H9 (cell line): ENCODE results near the gene XKRX. TPM values are rescaled to one million over a fixed set of nuclear protein-coding genes. Genes with fewer than 3 reads are reported as not detected.

Source experiments
- DNase-seq: peaks from one replicate; pipeline ENCODE4 v3.0.0-alpha.2; 2017
- H2AFZ ChIP-seq: one replicate; pipeline ENCODE4 v1.6.1; 2013; ENCODE audit warnings: mild to moderate bottlenecking, low read length, control low read depth, moderate library complexity
- H2AK5ac ChIP-seq: 2 replicates; pipeline ENCODE4 v1.6.1; 2013; ENCODE audit warnings: low read length, control low read depth, mixed read lengths; ENCODE audit not compliant: insufficient read length
- H2BK120ac ChIP-seq: one replicate; pipeline ENCODE4 v1.6.1; 2013; ENCODE audit warnings: low read depth, mild to moderate bottlenecking, low read length, control low read depth, inconsistent platforms; ENCODE audit not compliant: poor library complexity, severe bottlenecking
- H2BK12ac ChIP-seq: 2 replicates; pipeline ENCODE4 v1.6.1; 2013; ENCODE audit warnings: low read length, control low read depth, mixed read lengths, low read depth; ENCODE audit not compliant: insufficient read length
- H2BK15ac ChIP-seq: 2 replicates; pipeline ENCODE4 v1.6.1; 2013; ENCODE audit warnings: low read depth, low read length, control low read depth
- H2BK20ac ChIP-seq: one replicate; pipeline ENCODE4 v1.6.1; 2013; ENCODE audit warnings: low read depth, mild to moderate bottlenecking, low read length, control low read depth, inconsistent platforms; ENCODE audit not compliant: poor library complexity, severe bottlenecking
- H2BK5ac ChIP-seq: 2 replicates; pipeline ENCODE4 v1.6.1; 2013; ENCODE audit warnings: low read length, control low read depth, mixed read lengths; ENCODE audit not compliant: insufficient read length
- H3K14ac ChIP-seq: 2 replicates; pipeline ENCODE4 v1.6.1; 2013; ENCODE audit warnings: low read length, control low read depth; ENCODE audit not compliant: insufficient read depth
- H3K18ac ChIP-seq: 2 replicates; pipeline ENCODE4 v1.6.1; 2013; ENCODE audit warnings: low read depth, mild to moderate bottlenecking, mixed read lengths, low read length, control low read depth; ENCODE audit not compliant: insufficient read length
- H3K23ac ChIP-seq: 2 replicates; pipeline ENCODE4 v1.6.1; 2013; ENCODE audit warnings: low read length, control low read depth, mixed read lengths, low read depth; ENCODE audit not compliant: insufficient read length
- H3K23me2 ChIP-seq: 2 replicates; pipeline ENCODE4 v1.6.1; 2013; ENCODE audit warnings: low read depth, mild to moderate bottlenecking, mixed read lengths, low read length, control low read depth; ENCODE audit not compliant: insufficient read length, poor library complexity, severe bottlenecking
- H3K27ac ChIP-seq: 2 replicates; pipeline ENCODE4 v1.5.1; 2013; ENCODE audit warnings: low read length, control low read depth, mixed read lengths, low read depth; ENCODE audit not compliant: insufficient read length
- H3K27me3 ChIP-seq: 2 replicates; pipeline ENCODE4 v1.6.1; 2013; ENCODE audit warnings: low read length, control low read depth, inconsistent platforms; ENCODE audit not compliant: insufficient read depth
- H3K4ac ChIP-seq: 2 replicates; pipeline ENCODE4 v1.6.1; 2013; ENCODE audit warnings: low read depth, mild to moderate bottlenecking, control low read depth, inconsistent platforms, low read length, moderate library complexity
- H3K4me1 ChIP-seq: 2 replicates; pipeline ENCODE4 v1.6.1; 2013; ENCODE audit warnings: low read length, control low read depth, inconsistent platforms; ENCODE audit not compliant: insufficient read depth
- H3K4me2 ChIP-seq: 2 replicates; pipeline ENCODE4 v1.6.1; 2013; ENCODE audit warnings: low read length, control low read depth, mixed read lengths; ENCODE audit not compliant: insufficient read length, insufficient read depth
- H3K56ac ChIP-seq: 2 replicates; pipeline ENCODE4 v1.6.1; 2013; ENCODE audit warnings: low read depth, mild to moderate bottlenecking, mixed read lengths, low read length, control low read depth; ENCODE audit not compliant: insufficient read length
- H3K79me1 ChIP-seq: 2 replicates; pipeline ENCODE4 v1.6.1; 2013; ENCODE audit warnings: low read depth, mild to moderate bottlenecking, moderate library complexity, low read length, control low read depth, inconsistent platforms; ENCODE audit not compliant: insufficient read depth, poor library complexity, severe bottlenecking
- H3K79me2 ChIP-seq: 2 replicates; pipeline ENCODE4 v1.6.1; 2013; ENCODE audit warnings: low read length, control low read depth, inconsistent platforms; ENCODE audit not compliant: insufficient read depth
- H3K9ac ChIP-seq: 2 replicates; pipeline ENCODE4 v1.6.1; 2013; ENCODE audit warnings: low read length, control low read depth, mixed read lengths; ENCODE audit not compliant: insufficient read length; ENCODE audit errors: extremely low read depth
- H3K9me3 ChIP-seq: one replicate; pipeline ENCODE4 v1.6.1; 2013; ENCODE audit warnings: low read depth, low read length, inconsistent platforms; ENCODE audit not compliant: control insufficient read depth
- H3T11ph ChIP-seq: one replicate; pipeline ENCODE4 v1.6.1; 2013; ENCODE audit warnings: mild to moderate bottlenecking, low read length, control low read depth, inconsistent platforms
- H4K20me1 ChIP-seq: one replicate; pipeline ENCODE4 v1.6.1; 2013; ENCODE audit not compliant: control insufficient read depth, insufficient read length, insufficient read depth
- H4K5ac ChIP-seq: 2 replicates; pipeline ENCODE4 v1.6.1; 2013; ENCODE audit warnings: low read depth, mild to moderate bottlenecking, mixed read lengths, low read length, control low read depth; ENCODE audit not compliant: insufficient read length
- H4K8ac ChIP-seq: replicated peaks from 2 replicates; pipeline ENCODE4 v1.6.1; 2013; ENCODE audit warnings: low read length, control low read depth, mixed read lengths, low read depth; ENCODE audit not compliant: insufficient read length
- H4K91ac ChIP-seq: 2 replicates; pipeline ENCODE4 v1.6.1; 2013; ENCODE audit warnings: low read depth, mild to moderate bottlenecking, moderate library complexity, mixed read lengths, low read length, control low read depth; ENCODE audit not compliant: insufficient read length
- H3K27ac Mint-ChIP-seq, 3 experiments: 2 replicates in 2 of 3; 3 replicates in 1 of 3; pipeline ENCODE4 v1.8.0; 2020 to 2021; ENCODE audit warnings: mixed read lengths in 3 of 3, mild to moderate bottlenecking in 1 of 3, moderate library complexity in 1 of 3
- H3K27me3 Mint-ChIP-seq: 2 replicates; pipeline ENCODE4 v1.8.0; 2021; ENCODE audit warnings: low read depth, mild to moderate bottlenecking, moderate library complexity, mixed read lengths
- H3K36me3 Mint-ChIP-seq, 3 experiments: 2 replicates in 2 of 3; 3 replicates in 1 of 3; pipeline ENCODE4 v1.8.0; 2020 to 2021; ENCODE audit warnings: low read depth in 3 of 3, mixed read lengths in 3 of 3; ENCODE audit not compliant: insufficient read depth in 1 of 3
- H3K4me1 Mint-ChIP-seq, 2 experiments: 2 replicates each; pipeline ENCODE4 v1.8.0; 2020; ENCODE audit warnings: mixed read lengths in 2 of 2
- H3K4me3 Mint-ChIP-seq, 2 experiments: 2 replicates in 1 of 2; 3 replicates in 1 of 2; pipeline ENCODE4 v1.8.0; 2020 to 2021; ENCODE audit warnings: mild to moderate bottlenecking in 2 of 2, mixed read lengths in 2 of 2, moderate library complexity in 1 of 2
- H3K9me3 Mint-ChIP-seq, 2 experiments: 2 replicates in 1 of 2; 3 replicates in 1 of 2; pipeline ENCODE4 v1.8.0; 2020; ENCODE audit warnings: mild to moderate bottlenecking in 2 of 2, mixed read lengths in 2 of 2, moderate library complexity in 1 of 2
- total RNA-seq: library from RNA; stranded (reverse); gene quantifications from 2 replicates; pipeline ENCODE4 v1.2.1, GENCODE V29; 2021
- TF ChIP-seq, protein P1 (sequence below): fragments of 200-600 bp; sonication (generic); conservative IDR thresholded peaks from 3 replicates; pipeline ENCODE4 v1.8.0; 2021; ENCODE audit warnings: antibody characterized with exemption, mild to moderate bottlenecking

Gene XKRX
- total RNA-seq, 1 experiment from 2014 or later = 0.44 TPM

DNA sequence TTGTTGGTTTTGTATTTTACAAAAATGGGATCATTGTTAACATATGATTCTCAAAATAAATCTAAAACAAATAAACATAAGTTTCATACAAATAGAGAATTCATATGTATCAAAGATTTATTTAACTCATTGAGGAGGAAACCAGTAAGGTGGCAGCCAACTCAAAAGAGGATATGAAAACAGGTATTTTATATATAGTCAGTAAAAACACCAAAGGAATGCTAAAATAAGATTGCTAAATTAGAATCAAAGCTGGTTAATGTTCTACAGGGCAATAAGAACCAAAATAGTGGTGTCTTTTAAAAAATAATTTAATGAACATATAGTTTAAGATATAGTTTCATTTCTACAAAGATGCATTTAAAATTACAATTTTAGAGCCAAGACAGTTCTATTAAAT is 23.1 kb downstream of the XKRX start:
- H3K4me1 Mint-ChIP-seq = peaks cover 2% of the 10 kb centered on the region in 2 experiments; a peak in 3 of 4 replicates
- no peak overlapping the region for H3K4ac ChIP-seq

More for the DNA sequence above, 23.1 kb downstream of the XKRX start:
- peaks cover 48% of the 10 kb centered on the region for H3K9me3 ChIP-seq
- H3K4me3 Mint-ChIP-seq = no peak overlapping the region
- H2BK20ac ChIP-seq = no peak overlapping the region
- H3K9me3 Mint-ChIP-seq = peaks cover 69 to 76% of the 10 kb centered on the region in 2 experiments
- H3K27ac Mint-ChIP-seq = no peak overlapping the region
- no peak overlapping the region for H3K27ac ChIP-seq
- H3K4me2 ChIP-seq = no peak overlapping the region
- no peak overlapping the region for H4K91ac ChIP-seq
- H2BK12ac ChIP-seq = no peak overlapping the region
- no peak overlapping the region for H3K23ac ChIP-seq
- no peaks in the 10 kb centered on the region; the same call in none of the 2 replicates for H3K27me3 Mint-ChIP-seq
- H3K9ac ChIP-seq = no peak overlapping the region
- no peak overlapping the region for H3K56ac ChIP-seq
- H4K20me1 ChIP-seq = no peaks in the 10 kb centered on the region
- H4K8ac ChIP-seq = no peak overlapping the region
- no peak overlapping the region for H4K5ac ChIP-seq
- no peak overlapping the region for H2AK5ac ChIP-seq
- no peaks in the 10 kb centered on the region for H3K27me3 ChIP-seq
- no peaks in the 10 kb centered on the region for H3K79me1 ChIP-seq
- H2BK15ac ChIP-seq = no peak overlapping the region
- no peaks in the 10 kb centered on the region for H3K23me2 ChIP-seq
- H3K4me1 ChIP-seq = no peaks in the 10 kb centered on the region
- DNase-seq = no peak
- H3K14ac ChIP-seq = no peak overlapping the region
- no peak overlapping the region for H2BK5ac ChIP-seq
- H3T11ph ChIP-seq = no peak overlapping the region
- TF ChIP-seq, protein P1, sequence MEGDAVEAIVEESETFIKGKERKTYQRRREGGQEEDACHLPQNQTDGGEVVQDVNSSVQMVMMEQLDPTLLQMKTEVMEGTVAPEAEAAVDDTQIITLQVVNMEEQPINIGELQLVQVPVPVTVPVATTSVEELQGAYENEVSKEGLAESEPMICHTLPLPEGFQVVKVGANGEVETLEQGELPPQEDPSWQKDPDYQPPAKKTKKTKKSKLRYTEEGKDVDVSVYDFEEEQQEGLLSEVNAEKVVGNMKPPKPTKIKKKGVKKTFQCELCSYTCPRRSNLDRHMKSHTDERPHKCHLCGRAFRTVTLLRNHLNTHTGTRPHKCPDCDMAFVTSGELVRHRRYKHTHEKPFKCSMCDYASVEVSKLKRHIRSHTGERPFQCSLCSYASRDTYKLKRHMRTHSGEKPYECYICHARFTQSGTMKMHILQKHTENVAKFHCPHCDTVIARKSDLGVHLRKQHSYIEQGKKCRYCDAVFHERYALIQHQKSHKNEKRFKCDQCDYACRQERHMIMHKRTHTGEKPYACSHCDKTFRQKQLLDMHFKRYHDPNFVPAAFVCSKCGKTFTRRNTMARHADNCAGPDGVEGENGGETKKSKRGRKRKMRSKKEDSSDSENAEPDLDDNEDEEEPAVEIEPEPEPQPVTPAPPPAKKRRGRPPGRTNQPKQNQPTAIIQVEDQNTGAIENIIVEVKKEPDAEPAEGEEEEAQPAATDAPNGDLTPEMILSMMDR = no peak
- no peak overlapping the region for H2AFZ ChIP-seq
- H3K18ac ChIP-seq = no peak overlapping the region
- no peaks in the 10 kb centered on the region for H3K79me2 ChIP-seq
- H3K36me3 Mint-ChIP-seq = peaks cover 0 to 6% (median 0%) of the 10 kb centered on the region in 3 experiments; a peak in 4 of 7 replicates
- H2BK120ac ChIP-seq = no peak overlapping the region
